ENCODE measurements around the gene FEZ2. TPM values are rescaled to one million over a fixed set of nuclear protein-coding genes. Genes with fewer than 3 reads are reported as not detected.

FEZ2 gene
- 38.5 to 50.1 TPM (median 41.9 TPM) in 5 replicates for total RNA-seq (2022; extraction: Qiagen RNA extraction)

DNA sequence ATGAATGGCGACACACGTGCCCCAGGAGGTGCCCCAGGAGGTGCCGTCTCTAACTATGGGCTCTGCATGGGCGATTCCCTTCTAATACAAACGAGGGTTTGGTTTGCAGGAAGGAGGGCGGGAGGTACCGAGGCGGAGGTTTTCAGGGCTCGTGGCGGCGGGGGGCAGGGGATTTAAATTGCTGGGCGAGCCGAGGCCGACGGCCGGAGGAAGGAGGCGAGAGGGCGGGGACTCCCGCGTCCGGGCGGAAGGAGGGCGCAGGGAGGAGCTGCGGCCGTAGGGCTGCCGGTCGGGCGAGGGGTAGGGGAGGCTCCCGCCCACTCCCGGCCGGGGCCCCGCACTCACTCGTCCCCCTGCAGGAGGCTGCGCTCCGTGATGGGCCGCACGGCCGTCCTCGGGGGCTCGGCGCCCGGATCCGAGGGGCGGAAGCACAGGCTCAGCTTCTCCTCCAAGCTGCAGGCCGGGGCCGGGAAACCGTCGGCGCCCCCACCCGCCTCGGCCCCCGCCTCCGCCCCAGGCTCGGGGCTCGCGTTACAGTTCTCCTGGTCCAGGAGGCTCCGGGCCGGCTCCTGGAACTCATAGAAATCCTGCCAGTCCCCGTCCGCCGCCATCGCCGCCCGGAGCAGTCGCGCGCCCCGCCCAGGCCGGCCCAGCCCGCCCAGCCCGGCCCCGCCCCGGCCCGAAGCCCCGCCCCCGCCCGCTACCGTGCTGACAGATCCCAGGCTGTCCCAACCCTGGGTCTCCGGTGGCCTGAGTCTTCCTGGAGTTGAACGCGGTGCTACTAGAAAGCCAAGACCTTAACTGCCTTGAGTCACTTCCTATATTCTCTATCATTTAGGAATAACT, at the start of gene FEZ2:
TSS of gene FEZ2 (minus strand) at position 637 of the 846 bp plus-strand sequence. CDS start at position 611, 26 bp downstream.

Other genes with a start within 250 kb of the FEZ2 start
- gene CRIM1, start 242.4 kb downstream of the FEZ2 start, total RNA-seq (2022; extraction: Qiagen RNA extraction), result 122 to 198 TPM (median 172 TPM) in 5 replicates
- not detected in 5 replicates for gene VIT, start 98.5 kb upstream of the FEZ2 start, total RNA-seq (2022; extraction: Qiagen RNA extraction)

All from A549 treated with dexamethasone at 1 μM for 4 hours (cell line).